PC-9 (cell line): Measurements from ENCODE around the gene TAF9B. TPM values are rescaled to one million over a fixed set of nuclear protein-coding genes. Genes with fewer than 3 reads are reported as not detected.

Source experiments
- BruUV-seq: library from RNA; stranded (reverse); fragments of 400-500 nt; replicated peaks from 2 replicates; lab custom pipeline; 2021; lab: Mats Ljungman, UMichigan
- CTCF ChIA-PET: fragments of 300-600 bp; sonication (Branson Sonifier 250); formaldehyde crosslinking; loops from one replicate; lab custom pipeline; 2022; ENCODE audit warnings: antibody characterized with exemption; lab: Charles Lee
- POLR2A ChIA-PET: fragments of 300-600 bp; sonication (Branson Sonifier 250); formaldehyde crosslinking; loops from one replicate; lab custom pipeline; 2022; ENCODE audit warnings: antibody characterized with exemption; ENCODE audit not compliant: unreplicated experiment; lab: Charles Lee
- DNase-seq, 2 experiments: peaks; one replicate each; pipeline versions ENCODE4 v3.0.0 to v3.0.0-alpha.2; 2015 to 2022; ENCODE audit warnings: mixed read lengths in 1 of 2
- H2AFZ ChIP-seq: fragments of 200-600 bp; sonication (generic); 2 replicates; pipeline ENCODE4 v1.8.1; 2017; ENCODE audit warnings: antibody characterized with exemption
- H3F3A ChIP-seq: fragments of 200-600 bp; sonication (generic); 2 replicates; pipeline ENCODE4 v1.8.1; 2017; ENCODE audit warnings: antibody characterized with exemption, mild to moderate bottlenecking, low read depth; ENCODE audit not compliant: insufficient read depth
- H3K27ac ChIP-seq: fragments of 200-600 bp; sonication (generic); 2 replicates; pipeline ENCODE4 v1.6.1; 2016; ENCODE audit warnings: mixed run types
- H3K27me3 ChIP-seq: fragments of 200-600 bp; sonication (generic); 2 replicates; pipeline ENCODE4 v1.6.1; 2016; ENCODE audit warnings: low read depth, mixed run types; ENCODE audit not compliant: insufficient read depth
- H3K36me3 ChIP-seq: fragments of 200-600 bp; sonication (generic); 2 replicates; pipeline ENCODE4 v1.6.1; 2016; ENCODE audit warnings: low read depth, mixed run types
- H3K4me1 ChIP-seq: fragments of 200-600 bp; sonication (generic); replicated peaks from 2 replicates; pipeline ENCODE4 v1.6.1; 2016; ENCODE audit warnings: mixed run types; ENCODE audit not compliant: insufficient read depth
- H3K4me2 ChIP-seq: fragments of 200-600 bp; sonication (generic); 2 replicates; pipeline ENCODE4 v1.6.1; 2017; ENCODE audit warnings: mixed run types
- H3K4me3 ChIP-seq: fragments of 200-600 bp; sonication (generic); 2 replicates; pipeline ENCODE4 v1.6.1; 2016; ENCODE audit warnings: mixed run types
- H3K79me2 ChIP-seq: fragments of 200-600 bp; sonication (generic); 2 replicates; pipeline ENCODE4 v1.6.1; 2017; ENCODE audit warnings: low read depth, mixed run types
- H3K9me2 ChIP-seq: fragments of 200-600 bp; sonication (generic); 2 replicates; pipeline ENCODE4 v1.8.1; 2017; ENCODE audit warnings: mild to moderate bottlenecking; ENCODE audit not compliant: insufficient read depth
- H3K9me3 ChIP-seq: fragments of 200-600 bp; sonication (generic); 2 replicates; pipeline ENCODE4 v1.8.1; 2016; ENCODE audit warnings: low read depth; ENCODE audit not compliant: insufficient read depth
- H4K20me1 ChIP-seq: fragments of 200-600 bp; sonication (generic); 2 replicates; pipeline ENCODE4 v1.8.1; 2017; ENCODE audit not compliant: insufficient read depth
- EZH2 ChIP-seq: fragments of 200-600 bp; sonication (generic); IDR thresholded peaks from 2 replicates; pipeline ENCODE4 v1.8.0; 2017; ENCODE audit warnings: antibody characterized with exemption, low read depth
- intact Hi-C: fragments of 100-400 bp; cut with micrococcal nuclease; formaldehyde crosslinking; loops from one replicate; pipeline ENCODE4 v1.10.0; 2022; ENCODE audit not compliant: unreplicated experiment
- total RNA-seq: library from RNA; stranded (reverse); gene quantifications from 2 replicates; pipeline ENCODE4 v1.2.3, GENCODE V29; 2021
- TF ChIP-seq, protein P1 (sequence below): fragments of 200-600 bp; sonication (generic); conservative IDR thresholded peaks from 2 replicates; pipeline ENCODE4 v1.6.1; 2017; ENCODE audit warnings: mixed run types, antibody characterized with exemption, mild to moderate bottlenecking, moderate library complexity

The TAF9B gene
- total RNA-seq, 1 experiment from 2014 or later, result 11.4 TPM

DNA sequence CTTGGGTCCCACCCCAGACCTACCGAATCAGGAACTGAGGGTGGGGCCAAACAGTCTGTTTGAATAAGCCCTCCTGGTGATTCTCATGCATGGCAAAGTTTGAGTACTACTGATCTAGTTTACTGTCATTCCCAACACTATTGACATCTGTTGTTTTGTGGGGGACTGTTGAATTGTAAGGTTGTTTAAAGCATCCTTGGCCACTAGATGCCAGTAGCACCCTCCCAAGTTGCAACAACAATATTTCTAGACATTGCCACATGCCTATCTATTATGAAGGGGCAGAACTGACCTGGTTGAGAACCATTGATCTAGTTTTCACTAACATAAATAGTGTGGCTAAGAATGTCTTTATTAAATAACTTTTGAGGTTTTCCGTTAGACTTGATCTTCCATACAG lies 15.1 kb downstream of the TAF9B start:
- Histone ChIP-seq H3K4me1 (no peaks in the 10 kb centered on the region), H3K4me2 (no peak overlapping the region), H3K9me2 (no peaks in the 10 kb centered on the region), H3K27ac (no peak overlapping the region), H4K20me1 (peaks cover 50% of the 10 kb centered on the region), H3F3A (peaks cover 46% of the 10 kb centered on the region), H2AFZ (no peak overlapping the region), H3K9me3 (no peaks in the 10 kb centered on the region), H3K79me2 (peaks cover 18% of the 10 kb centered on the region; the same call in 1 of the 2 replicates), H3K4me3 (no peak overlapping the region), H3K27me3 (no peaks in the 10 kb centered on the region), H3K36me3 (peaks cover 28% of the 10 kb centered on the region)
- BruUV-seq, result no TSS peak
- ChIA-PET CTCF (no interaction called here), POLR2A (interaction anchor here (0.6 kb wide), 1 partner anchor 17 kb away, joined by 19 read pairs; no protein-coding TSS in a partner anchor)
- intact Hi-C loops, result loop anchor here (10.0 kb wide), 1 partner anchor 220 kb away; no protein-coding TSS in a partner anchor
- no peak for DNase-seq
- TF ChIP-seq, protein P1, sequence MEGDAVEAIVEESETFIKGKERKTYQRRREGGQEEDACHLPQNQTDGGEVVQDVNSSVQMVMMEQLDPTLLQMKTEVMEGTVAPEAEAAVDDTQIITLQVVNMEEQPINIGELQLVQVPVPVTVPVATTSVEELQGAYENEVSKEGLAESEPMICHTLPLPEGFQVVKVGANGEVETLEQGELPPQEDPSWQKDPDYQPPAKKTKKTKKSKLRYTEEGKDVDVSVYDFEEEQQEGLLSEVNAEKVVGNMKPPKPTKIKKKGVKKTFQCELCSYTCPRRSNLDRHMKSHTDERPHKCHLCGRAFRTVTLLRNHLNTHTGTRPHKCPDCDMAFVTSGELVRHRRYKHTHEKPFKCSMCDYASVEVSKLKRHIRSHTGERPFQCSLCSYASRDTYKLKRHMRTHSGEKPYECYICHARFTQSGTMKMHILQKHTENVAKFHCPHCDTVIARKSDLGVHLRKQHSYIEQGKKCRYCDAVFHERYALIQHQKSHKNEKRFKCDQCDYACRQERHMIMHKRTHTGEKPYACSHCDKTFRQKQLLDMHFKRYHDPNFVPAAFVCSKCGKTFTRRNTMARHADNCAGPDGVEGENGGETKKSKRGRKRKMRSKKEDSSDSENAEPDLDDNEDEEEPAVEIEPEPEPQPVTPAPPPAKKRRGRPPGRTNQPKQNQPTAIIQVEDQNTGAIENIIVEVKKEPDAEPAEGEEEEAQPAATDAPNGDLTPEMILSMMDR, result peak; percentile 28; the same call in 1 of the 2 replicates
- no peak for TF ChIP-seq EZH2

DNA sequence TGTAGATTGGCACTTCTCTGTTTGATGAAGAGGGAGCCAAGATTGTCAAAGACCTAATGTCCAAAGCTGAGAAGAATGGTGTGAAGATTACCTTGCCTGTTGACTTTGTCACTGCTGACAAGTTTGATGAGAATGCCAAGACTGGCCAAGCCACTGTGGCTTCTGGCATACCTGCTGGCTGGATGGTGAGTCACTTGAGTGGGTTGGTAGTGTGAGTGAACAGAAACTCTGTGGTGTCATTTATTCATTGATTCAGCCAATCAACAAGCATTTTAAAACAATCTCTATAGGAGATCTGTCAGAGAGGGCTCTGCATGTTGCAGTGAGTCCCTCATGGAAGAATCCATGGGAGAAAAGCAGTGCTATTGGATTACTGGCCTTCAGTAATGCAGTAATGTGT lies 16.3 kb downstream of the TAF9B start:
- H3K36me3 ChIP-seq, result peaks cover 28% of the 10 kb centered on the region

DNA sequence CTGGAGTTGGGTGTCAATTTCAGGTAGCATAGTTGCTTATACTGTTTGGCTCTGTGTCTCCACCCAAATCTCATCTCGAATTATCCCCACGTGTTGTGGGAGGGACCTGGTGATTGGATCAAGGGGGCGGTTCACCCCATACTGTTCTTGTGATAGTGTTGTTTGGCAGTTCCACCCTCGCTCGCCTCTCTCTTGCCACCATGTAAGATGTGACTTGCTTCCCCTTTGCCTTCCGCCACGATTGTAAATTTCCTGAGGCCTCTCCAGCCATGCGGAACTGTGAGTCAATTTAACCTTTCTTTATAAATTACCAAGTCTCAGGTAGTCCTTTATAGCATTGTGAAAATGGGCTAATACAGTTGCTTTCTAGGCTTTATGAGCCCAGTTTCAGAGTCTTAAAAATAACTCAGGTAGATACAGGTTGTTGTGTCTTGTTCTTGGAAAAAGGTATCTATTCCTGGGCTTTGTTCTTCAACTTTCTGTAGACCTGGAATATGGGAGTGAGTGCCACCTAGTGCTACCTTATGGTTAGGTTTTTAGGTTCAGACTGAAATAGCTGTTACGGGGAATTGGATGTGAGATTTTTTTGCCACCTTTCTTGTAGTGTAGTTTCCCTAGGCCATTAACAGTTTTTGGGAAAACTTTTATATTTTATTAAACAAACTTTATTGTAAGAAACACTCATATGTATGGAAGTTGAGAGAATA lies 19.8 kb downstream of the TAF9B start:
- no peaks in the 10 kb centered on the region for H3K9me2 ChIP-seq
- intact Hi-C loops, result loop anchor here (10.0 kb wide), 1 partner anchor 215 kb away; no protein-coding TSS in a partner anchor
- TF ChIP-seq EZH2, result no peak
- TF ChIP-seq, protein P1, result peak; percentile 54; the same call in 1 of the 2 replicates
- POLR2A ChIA-PET, result no interaction called here
- CTCF ChIA-PET, result no interaction called here
- H4K20me1 ChIP-seq, result peaks cover 65% of the 10 kb centered on the region
- no TSS peak for BruUV-seq
- no peaks in the 10 kb centered on the region for H3K9me3 ChIP-seq
- no peak overlapping the region for H3K4me3 ChIP-seq
- H3K27me3 ChIP-seq, result no peaks in the 10 kb centered on the region
- H3K36me3 ChIP-seq, result peaks cover 42% of the 10 kb centered on the region
- H2AFZ ChIP-seq, result no peak overlapping the region
- H3F3A ChIP-seq, result peaks cover 27% of the 10 kb centered on the region; the same call in 1 of the 2 replicates
- H3K79me2 ChIP-seq, result peaks cover 29% of the 10 kb centered on the region
- no peak overlapping the region for H3K27ac ChIP-seq
- H3K4me1 ChIP-seq, result no peaks in the 10 kb centered on the region
- DNase-seq, result no peak
- no peak overlapping the region for H3K4me2 ChIP-seq

More for the DNA sequence above, 16.3 kb downstream of the TAF9B start:
- Histone ChIP-seq H3F3A (peaks cover 44% of the 10 kb centered on the region), H3K4me3 (no peak overlapping the region), H3K4me1 (no peaks in the 10 kb centered on the region), H3K27me3 (no peaks in the 10 kb centered on the region), H3K9me3 (no peaks in the 10 kb centered on the region), H3K79me2 (peaks cover 18% of the 10 kb centered on the region; the same call in 1 of the 2 replicates), H3K9me2 (no peaks in the 10 kb centered on the region), H2AFZ (no peak overlapping the region), H4K20me1 (peaks cover 50% of the 10 kb centered on the region), H3K4me2 (no peak overlapping the region), H3K27ac (no peak overlapping the region)
- POLR2A ChIA-PET, result no interaction called here
- CTCF ChIA-PET, result no interaction called here
- no peak for TF ChIP-seq EZH2
- TF ChIP-seq, protein P1, result no peak
- peak in 1 of 2 experiments; percentile 65 for DNase-seq
- no TSS peak for BruUV-seq
- intact Hi-C loops, result loop anchor here (10.0 kb wide), 1 partner anchor 218 kb away; no protein-coding TSS in a partner anchor
